HTR-8/SVneo (cell line): ENCODE results near the gene RPS19BP1.

Experiments
- DNase-seq: peaks from one replicate; pipeline ENCODE4 v3.0.0; 2011; ENCODE audit warnings: low spot score, mixed read lengths; ENCODE audit not compliant: insufficient read length
- FAIRE-seq: peaks from 2 replicates; lab custom pipeline; 2011; peaks lifted over from hg19 to GRCh38; lab: Jason Lieb, UNC

The RPS19BP1 gene, protein sequence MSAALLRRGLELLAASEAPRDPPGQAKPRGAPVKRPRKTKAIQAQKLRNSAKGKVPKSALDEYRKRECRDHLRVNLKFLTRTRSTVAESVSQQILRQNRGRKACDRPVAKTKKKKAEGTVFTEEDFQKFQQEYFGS

DNA sequence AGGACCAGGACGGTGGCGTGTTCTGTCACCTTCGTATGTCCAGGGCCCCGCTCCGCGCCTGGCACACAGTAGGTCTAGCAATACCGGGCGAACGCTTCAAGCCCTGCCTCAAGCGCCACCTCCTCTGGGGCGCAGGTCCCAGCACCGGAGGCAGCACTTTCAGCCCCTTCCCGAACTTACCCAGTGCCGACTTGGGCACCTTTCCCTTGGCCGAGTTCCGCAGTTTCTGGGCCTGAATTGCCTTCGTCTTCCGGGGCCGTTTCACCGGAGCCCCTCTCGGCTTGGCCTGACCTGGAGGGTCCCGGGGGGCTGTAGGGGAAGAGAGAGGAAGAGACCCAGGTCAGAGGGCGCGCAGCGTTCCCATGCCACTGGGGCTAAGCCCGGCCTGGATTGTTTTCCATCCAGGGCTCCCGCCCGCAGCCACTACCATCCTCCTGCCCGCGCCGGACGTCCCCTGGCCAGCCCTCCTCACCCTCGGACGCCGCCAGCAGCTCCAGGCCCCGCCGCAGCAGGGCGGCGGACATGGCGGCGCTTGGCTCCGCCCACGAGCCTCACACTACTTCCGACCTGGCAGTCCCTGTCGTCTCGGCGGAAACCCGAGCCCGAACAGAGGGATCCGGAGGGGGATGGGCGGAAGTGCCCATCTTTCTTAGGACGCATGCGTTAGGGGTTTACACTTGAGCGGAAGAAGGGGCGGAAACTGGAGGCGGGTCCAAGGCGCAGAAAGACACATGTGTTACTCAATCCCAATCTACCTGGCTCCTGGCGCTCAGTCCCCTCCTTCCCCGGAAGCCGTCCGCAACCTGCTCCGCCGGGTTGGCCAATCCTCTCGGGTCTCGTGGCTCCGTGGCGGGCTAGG lies at the start of gene RPS19BP1:
Gene RPS19BP1 (minus strand): TSS at position 534 of the 859 bp plus-strand sequence. CDS start 10 bp downstream, at position 524.
- FAIRE-seq, result peak; percentile 95
- DNase-seq, result peak; percentile 94

DNA sequence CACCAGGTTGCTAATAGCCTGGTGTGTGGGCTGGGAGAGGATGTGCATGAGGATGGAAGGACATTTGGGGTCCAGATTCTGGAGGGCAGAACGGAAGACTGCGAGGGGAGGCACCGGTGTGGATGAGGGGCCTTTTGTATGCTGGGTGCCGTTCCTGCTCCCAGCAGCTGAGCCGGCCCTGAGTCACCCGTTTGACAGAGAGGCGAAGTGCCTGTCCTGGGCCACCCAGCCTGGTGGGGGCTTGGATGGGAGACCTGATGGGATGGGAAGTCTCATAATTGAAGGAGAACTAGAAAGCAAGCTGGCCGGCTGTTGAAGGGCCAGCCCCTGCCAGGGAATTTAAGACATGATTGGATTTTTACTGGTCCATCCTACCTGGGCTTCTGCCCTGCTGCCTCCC lies 48.8 kb upstream of the RPS19BP1 start:
- no peak for DNase-seq
- FAIRE-seq, result no peak

DNA sequence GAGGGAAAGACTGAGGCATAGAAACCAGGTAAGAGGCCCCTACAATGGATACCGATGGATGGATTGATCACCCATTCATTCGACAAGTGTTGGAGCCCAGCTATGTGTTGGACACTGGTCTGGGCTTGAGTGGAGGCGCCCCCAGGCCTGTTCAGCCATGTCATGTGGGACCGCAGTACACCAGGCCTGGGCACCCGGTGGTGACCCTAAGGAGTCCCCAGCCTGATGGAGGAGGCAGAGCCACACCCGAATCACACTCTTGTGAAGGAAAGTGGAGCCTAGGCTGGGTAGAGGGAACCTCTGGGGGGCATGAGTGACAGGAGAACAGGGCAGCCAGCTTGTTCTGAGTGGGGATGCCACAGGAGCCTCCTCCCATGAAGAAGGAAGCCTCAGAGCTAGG lies 48.2 kb upstream of the RPS19BP1 start:
- FAIRE-seq, result no peak
- no peak for DNase-seq

DNA sequence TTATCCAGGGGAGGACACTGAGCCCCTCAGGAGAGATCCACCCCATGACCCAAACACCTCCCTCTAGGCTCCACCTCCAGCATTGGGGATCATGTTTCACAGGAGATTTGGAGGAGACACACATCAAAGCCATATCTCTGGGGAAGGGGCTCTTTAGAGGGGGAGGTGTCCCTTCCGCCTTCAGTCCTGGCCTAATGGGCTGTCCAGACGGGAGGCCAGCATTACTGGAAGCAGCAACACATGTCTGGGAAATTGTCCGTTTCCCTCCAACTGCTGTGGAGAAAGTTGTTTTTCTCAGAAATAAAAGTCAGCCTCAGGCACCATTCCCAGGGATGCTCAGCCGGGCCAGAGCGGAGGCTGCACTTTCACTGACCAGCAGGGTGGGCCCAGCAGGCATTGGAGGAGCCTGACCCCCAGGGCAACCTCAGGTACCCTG lies 47.5 kb upstream of the RPS19BP1 start:
- DNase-seq (no peak), FAIRE-seq (no peak)

DNA sequence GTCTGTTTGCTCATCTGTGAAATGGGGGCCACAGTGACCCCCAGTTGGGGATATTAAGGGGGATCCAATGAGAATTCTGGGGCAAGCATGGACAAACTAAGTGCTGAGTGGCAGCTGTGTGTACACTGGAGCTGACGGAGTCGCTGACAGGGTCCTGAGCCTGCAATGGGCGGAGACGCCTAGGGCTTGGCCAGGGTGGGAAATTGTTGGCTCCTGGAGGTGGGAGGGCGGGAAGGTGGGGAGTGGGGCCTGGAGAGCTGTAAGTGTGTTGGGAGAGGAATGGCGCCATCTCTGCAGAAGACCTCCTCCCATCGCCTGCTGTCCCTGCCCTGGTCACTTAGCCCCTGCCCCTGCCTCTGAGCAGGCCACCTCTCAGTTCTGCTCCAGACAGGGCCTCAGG lies 45.4 kb upstream of the RPS19BP1 start:
- DNase-seq (no peak), FAIRE-seq (no peak)

DNA sequence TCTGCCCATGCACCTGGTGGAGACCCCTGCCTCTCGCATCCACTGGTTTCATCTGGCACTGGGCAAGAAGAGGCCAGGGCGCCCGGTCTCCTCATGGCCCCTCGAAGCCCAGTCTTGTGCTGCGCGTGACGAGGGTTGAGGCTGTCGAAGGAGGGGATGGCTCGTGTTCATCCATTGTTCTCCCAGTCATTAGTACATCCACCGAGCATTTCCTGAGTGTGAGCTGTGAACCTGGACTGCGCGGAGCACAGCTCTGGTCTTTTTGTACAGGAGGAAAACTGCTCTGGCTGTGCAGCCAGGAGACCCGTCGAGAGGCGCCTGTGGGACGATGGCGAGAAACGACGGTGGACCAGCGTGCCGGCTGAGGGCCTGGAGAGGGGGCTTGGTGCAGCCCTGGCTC lies 44.8 kb upstream of the RPS19BP1 start:
- DNase-seq, result no peak
- no peak for FAIRE-seq

DNA sequence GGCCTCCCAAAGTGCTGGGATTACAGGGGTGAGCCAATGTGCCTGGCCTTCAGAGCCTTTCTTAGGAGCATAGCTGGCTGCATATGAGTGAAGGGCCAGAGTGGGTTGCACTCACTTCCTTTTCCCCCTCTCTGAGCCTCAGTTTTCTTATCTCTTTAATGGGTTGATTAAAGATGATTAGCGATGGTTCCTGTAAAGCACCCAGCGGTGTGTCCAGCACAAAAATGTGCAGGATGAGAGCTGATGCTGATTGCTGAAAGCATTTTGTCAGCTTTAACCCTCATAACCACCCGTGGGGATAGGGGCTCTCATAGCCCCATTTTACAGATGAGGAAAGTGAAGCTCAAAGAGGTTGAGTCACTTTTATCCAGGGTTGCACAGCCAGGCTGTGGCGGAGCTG lies 43.5 kb upstream of the RPS19BP1 start:
- DNase-seq (no peak), FAIRE-seq (no peak)

DNA sequence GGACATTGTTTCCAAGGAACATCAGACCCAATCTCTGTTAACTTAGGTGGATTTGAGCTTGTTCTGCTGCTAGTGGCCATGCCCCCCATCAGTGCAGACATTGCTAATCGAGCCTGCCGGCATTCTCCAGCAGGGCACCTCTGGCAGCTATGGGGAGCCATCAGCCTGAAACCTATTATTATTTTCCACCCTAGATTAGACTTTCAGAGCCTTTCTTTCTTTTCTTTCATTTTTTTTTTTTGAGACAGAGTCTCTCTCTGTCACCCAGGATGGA lies 42.9 kb upstream of the RPS19BP1 start:
- DNase-seq (no peak), FAIRE-seq (peak; percentile 16)

DNA sequence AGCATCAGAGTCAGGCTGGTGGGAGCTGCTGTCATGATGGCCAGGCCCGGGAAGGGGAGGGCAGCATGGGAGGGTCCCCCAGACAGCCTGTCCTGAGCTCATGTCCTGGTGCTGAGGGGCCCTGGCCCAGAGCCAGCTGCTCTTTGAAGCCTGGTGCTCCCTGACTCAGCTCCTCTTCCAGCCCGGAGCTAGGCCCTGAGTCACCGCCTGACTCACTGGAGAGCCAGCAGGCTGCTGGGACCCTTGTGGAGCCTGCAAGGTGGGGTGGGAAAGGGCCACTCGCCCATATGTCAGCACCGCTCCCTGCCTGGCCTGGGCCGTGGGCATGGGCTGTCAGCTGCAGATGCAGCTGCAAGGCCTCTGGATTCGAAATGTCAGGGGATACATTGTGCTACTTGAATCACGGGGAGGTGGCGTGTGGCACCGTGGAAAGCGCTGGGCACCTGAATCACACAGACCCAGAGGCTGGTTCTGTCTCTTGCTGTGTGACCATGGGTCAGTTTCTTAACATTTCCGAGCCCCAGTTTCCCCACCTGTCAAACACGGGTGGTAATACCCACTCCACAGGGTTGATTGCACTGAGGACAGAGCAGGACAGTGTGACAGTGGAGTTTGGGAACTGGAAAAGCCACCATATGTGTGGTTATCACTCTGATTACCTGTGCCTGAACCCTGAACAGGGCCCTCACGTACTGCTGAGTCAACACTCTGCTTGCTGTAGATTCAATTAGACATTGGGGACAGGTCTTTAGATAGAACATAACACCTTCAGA lies 42.4 kb upstream of the RPS19BP1 start:
- FAIRE-seq, result peak; percentile 51
- peak; percentile 85 for DNase-seq

DNA sequence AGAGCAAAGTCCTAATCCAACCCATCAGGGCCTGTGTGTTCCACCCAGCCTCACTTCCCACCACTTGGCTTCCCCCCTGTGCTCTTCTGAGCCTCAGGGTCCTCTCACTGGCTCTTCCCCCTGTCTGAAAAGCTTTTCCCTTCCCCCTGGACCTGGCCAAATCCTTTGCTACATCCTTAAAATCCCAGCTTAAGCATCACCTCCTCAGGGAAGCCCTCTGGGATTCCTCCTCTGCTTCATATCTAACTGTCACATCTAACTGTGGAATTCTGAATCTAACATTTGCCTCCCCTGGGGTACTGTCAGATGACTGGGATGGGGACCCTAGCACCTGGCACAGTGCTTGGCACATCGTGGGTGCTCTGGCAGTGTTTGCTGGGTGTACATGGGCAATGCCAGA lies 39.0 kb upstream of the RPS19BP1 start:
- no peak for FAIRE-seq
- no peak for DNase-seq

DNA sequence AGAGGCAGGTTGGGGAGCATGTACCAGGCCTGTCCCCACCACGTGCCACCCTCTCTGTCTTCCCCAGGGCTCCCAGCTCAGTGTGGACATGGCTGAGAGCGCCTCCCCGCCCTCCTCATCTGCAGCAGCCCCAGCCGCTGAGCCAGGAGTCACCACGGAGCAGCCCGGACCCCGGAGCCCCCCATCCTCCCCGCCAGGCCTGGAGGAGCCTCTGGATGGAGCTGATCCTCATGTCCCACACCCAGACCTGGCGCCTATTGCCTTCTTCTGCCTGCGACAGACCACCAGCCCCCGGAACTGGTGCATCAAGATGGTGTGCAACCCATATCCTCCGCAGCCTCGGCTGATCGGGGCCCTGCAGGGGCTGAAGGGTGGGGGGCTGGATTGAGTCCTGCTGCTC lies 38.1 kb upstream of the RPS19BP1 start, which contains the start of gene CACNA1I:
Gene CACNA1I (plus strand): TSS at position 89 of the 400 bp plus-strand sequence. CDS start 0 bp downstream, at position 89.
- DNase-seq (no peak), FAIRE-seq (no peak)

DNA sequence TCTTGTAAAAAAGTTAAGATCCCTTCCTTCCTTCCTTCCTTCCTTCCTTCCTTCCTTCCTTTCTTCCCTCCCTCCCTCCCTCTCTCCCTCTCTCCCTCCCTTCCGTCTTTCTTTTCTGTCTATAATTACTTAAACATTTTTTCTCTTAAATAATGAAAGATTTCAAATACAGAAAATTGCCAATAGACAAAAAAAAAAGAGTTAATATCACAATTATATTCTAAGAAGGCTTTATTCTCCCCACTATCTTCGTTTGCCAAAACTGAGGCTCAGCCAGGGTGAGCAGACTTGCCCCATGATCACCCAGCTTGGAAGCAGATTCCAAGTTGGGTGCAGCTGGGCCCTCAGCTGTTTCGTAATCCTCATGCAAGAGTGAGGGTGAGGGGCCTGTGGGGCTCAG lies 37.7 kb upstream of the RPS19BP1 start:
- DNase-seq (no peak), FAIRE-seq (no peak)

DNA sequence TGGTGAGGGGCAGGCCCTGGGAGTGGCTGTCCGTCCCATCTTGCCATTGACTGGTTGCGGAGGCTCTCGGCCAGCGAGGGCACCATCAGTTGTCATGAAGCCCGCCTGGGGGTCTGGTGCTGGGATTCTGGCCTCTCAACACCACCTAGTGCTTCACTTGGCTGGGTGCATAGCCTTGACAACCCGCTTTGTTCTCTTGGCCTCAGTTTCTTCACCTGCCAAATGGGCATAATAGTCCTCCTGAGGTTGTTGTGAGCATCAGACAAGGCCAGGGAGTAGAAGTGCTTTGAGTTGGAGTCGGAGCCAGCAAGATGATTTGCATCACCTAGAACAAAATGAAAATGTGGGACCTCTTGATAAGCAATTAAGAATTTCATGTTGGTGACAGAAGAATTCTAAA lies 36.5 kb upstream of the RPS19BP1 start:
- DNase-seq (no peak), FAIRE-seq (no peak)

DNA sequence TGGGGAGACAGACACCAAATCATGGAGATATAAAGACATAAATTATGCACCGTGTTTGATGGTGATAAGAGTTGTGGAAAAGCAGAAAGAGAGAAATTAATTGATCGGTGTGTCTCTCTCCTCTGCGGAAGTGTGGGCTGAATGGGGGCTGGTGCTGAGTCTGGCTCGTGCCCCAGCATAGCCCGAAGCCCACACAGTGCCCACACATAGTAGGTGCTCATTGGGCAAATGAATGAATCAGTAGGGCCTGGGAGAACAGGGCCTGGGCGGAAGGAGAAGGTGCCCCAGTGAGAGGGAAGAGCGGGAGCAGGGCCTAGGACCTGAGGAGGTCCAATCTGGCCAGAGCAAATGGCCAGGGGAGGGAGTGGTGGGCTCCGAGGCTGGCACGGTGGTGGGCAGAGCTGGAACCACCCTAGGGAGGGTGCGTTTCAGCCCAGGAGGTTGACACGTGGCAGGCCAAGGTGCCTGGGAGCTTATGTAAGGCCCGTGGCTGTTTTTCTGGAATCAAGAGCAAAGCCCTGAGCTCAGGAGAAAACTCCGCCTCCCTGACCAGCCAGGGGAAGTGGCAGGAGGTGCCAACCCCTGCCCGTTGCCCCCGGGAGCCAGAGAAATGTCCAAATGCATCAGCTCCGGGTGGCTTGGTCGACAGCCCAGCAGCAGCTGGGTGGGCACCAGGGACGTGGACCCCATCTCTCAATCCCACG lies 35.9 kb upstream of the RPS19BP1 start:
- FAIRE-seq (no peak), DNase-seq (no peak)

DNA sequence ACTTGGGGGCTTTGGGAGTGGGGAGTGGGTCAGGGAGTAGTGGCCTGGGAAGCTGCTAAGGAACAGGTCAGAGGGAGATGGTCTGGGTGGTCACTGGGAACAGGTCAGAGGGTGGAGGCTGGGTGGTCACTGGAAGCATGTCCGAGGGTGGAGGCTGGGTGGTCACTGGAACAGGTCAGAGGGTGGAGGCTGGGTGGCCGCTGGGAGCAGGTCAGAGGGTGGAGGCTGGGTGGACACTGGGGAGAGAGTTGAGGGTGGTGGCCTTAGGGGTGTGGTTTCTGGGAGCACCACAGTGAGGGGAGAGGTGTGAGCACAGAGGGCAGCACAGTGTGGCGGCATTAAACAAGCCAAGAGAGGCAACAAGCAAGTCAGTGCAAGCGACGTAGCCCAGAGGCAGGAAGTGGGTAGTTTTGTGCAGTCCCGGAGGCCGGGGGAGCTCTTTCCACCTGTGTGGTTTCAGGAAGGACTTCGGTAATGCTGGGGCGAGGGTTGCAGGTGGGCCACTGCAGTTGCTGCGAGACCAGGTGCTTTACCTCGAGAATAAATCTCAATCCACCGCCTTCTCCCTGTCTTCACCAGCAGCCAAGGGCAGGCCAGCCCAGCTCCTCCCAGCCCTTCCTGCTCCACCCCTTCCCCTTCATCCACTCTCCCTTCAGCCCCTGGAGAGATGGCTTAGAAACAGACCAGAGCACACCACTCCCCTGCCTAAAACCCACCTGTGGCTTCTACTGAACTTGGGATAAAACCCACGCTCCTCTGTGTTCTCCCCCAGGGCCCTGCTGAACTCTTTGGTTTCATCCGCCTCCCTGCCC lies 34.8 kb upstream of the RPS19BP1 start:
- no peak for DNase-seq
- FAIRE-seq, result no peak

DNA sequence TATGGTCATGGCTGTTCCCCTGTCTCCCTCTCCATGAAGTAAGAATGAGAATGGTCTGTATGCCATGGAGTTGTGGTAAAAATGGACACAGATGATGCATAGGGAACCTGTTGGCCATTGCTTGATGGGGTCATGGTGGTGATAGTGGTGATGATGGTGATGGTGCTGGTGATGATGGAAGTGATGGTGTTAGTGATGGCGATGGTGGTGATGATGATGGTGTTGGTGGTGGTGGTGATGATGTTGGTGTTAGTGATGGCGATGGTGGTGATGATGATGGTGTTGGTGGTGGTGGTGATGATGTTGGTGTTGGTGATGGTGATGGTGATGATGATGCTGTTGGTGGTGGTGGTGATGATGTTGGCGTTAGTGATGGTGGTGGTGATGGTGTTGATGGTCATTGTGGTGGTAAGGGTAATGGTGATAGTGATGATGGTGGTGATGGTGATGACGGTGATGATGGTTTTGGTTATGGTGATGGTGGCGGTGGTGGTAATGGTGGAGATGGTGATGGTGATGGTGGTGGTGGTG lies 32.9 kb upstream of the RPS19BP1 start:
- DNase-seq, result no peak
- FAIRE-seq, result peak; percentile 97

DNA sequence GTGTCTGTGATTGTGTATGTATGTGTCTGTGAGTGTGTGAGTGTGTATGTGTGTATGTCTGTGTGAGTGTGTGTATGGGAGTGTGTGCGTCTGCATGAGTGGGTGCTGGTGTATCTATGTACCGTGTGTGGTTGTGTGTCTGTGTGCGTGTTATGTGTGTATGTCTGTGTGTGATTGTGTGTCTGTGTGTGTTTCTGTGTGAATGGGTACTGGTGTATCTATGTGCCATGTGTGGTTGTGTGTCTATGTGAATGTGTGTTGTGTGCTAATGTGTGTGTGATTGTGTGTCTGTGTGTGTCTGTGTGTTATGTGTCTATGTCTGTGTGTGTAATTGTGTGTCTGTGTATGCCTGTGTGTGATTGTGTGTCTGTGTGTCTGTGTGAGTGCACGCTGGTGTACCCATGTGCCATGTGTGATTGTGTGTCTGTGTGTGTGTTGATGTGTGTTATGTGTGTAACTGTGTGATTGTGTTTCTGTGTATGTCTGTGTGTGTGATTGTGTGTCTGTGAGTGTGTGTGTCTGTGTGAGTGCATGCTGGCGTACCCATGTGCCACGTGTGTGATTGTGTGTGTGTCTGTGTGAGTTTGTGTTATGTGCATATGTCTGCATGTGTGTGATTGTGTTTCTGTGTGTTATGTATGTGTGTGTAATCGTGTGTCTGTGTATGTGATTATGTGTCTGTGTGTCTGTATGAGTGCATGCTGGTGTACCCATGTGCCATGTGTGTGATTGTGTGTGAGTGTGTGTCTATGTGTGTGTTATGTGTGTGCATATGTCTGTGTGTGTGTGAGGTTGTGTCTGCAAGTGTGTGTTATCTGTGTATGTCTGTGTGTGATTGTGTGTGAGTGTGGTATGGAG lies 31.3 kb upstream of the RPS19BP1 start:
- DNase-seq (no peak), FAIRE-seq (peak; percentile 97)

DNA sequence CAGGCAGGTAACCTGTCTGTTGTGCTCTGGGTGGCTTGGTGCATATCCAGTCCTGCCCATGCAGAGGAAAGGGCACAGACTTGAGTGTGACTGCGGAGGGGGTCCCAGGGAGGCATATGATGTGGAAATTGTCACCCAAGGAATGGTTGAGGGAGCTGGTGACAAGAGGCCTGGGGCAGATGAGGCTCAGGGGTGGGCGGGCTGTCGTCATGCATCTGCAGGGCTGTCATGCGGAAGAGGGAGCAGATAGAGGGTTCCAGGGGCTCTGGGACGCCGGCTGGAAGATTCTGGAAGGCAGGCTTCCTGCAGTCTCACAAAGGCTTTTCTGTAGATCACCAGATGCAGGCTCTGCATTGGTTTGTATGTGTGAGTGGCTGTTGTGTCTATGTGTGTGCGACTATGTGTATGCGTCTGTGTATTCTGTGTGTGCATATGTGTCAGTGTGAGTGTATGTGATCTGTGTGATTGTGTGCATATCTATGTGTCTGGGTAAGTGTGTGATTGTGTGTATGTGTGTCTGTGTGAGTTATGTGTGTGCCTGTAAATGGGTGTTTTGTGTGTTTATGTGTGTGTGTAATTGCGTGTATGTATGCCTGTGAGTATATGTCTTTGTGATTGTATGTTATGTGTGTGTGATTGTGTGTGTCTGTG lies 30.4 kb upstream of the RPS19BP1 start:
- FAIRE-seq, result no peak
- no peak for DNase-seq
